OCI-LY3 (cell line): ENCODE measurements around the gene CYP3A4.

ENCODE experiments used
- H2AFZ ChIP-seq: fragments of 200-600, 300-600 bp; shearing (Covaris generic); 2 replicates; pipeline ENCODE4 v1.6.0; 2014; ENCODE audit warnings: antibody characterized with exemption, low read depth, low read length
- H3K27ac ChIP-seq: fragments of 200-600, 300-600 bp; sonication (generic); 2 replicates; pipeline ENCODE4 v1.5.1; 2014; ENCODE audit warnings: mild to moderate bottlenecking, low read length, moderate library complexity, mixed read lengths
- H3K27me3 ChIP-seq: fragments of 200-600, 300-600 bp; sonication (generic); 2 replicates; pipeline ENCODE4 v1.6.1; 2014; ENCODE audit warnings: low read depth, low read length, mixed read lengths
- H3K36me3 ChIP-seq: fragments of 200-600, 300-600 bp; sonication (generic); replicated peaks from 2 replicates; pipeline ENCODE3; 2014; ENCODE audit warnings: low read depth, low read length, mixed read lengths
- H3K4me1 ChIP-seq: fragments of 300-600, 200-600 bp; sonication (generic); 2 replicates; pipeline ENCODE4 v1.6.1; 2014; ENCODE audit warnings: low read length, mixed read lengths
- H3K4me2 ChIP-seq: fragments of 200-600, 300-600 bp; sonication (generic); 2 replicates; pipeline ENCODE4 v1.6.1; 2014; ENCODE audit warnings: low read length, mixed read lengths
- H3K4me3 ChIP-seq: fragments of 300-600, 200-600 bp; sonication (generic); 2 replicates; pipeline ENCODE4 v1.5.1; 2014; ENCODE audit warnings: antibody characterized with exemption, mild to moderate bottlenecking, low read length, moderate library complexity
- H3K79me2 ChIP-seq: fragments of 300-600, 200-600 bp; shearing (Covaris generic); 2 replicates; pipeline ENCODE4 v1.6.1; 2014; ENCODE audit warnings: mild to moderate bottlenecking, low read length, mixed read lengths
- H3K9ac ChIP-seq: fragments of 300-600, 200-600 bp; shearing (Covaris generic); 2 replicates; pipeline ENCODE4 v1.6.0; 2014; ENCODE audit warnings: mild to moderate bottlenecking, low read length, moderate library complexity
- H3K9me3 ChIP-seq: fragments of 200-600, 300-600 bp; shearing (Covaris generic); 2 replicates; pipeline ENCODE4 v1.6.1; 2014; ENCODE audit warnings: low read length, mixed read lengths; ENCODE audit not compliant: insufficient read depth
- H4K20me1 ChIP-seq: fragments of 200-600, 300-600 bp; sonication (generic); 2 replicates; pipeline ENCODE4 v1.6.1; 2016; ENCODE audit warnings: low read length, mixed read lengths; ENCODE audit not compliant: insufficient read depth
- EZH2phosphoT487 ChIP-seq: fragments of 200-600 bp; shearing (Covaris generic); IDR thresholded peaks from 2 replicates; pipeline ENCODE4 v1.6.1; 2018; ENCODE audit warnings: antibody characterized with exemption, mixed run types, low read depth
- TF ChIP-seq, protein P1 (sequence below): fragments of 200-600, 300-600 bp; sonication (generic); IDR thresholded peaks from 2 replicates; pipeline ENCODE4 v1.5.1; 2014; ENCODE audit warnings: antibody characterized with exemption, low read length, low read depth

CYP3A4 gene

DNA sequence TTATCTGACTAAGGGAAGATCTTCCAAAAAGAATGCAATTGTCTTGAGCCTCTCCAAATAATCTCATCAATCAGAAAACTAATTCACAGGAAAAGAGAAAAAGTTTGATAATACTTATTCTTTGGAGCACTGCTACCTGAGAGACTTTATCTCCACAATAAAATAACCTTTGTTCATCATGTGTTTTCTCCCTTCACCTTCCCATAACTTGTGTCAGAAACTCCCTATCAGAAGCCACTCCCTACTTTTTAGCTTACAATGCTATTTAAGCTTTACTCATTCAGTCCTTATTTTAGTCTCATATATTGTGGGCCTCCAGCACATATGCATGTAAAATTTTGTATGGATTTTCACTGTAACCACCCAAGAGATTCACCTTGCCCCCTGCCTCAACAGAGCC, 44.8 kb upstream of the CYP3A4 start:
- Histone ChIP-seq H3K4me2 (no peak overlapping the region), H4K20me1 (no peaks in the 10 kb centered on the region), H3K4me3 (no peak overlapping the region), H3K9ac (no peak overlapping the region), H3K9me3 (no peaks in the 10 kb centered on the region), H3K36me3 (no peaks in the 10 kb centered on the region), H3K27ac (no peak overlapping the region), H2AFZ (no peak overlapping the region), H3K4me1 (no peaks in the 10 kb centered on the region), H3K79me2 (no peaks in the 10 kb centered on the region), H3K27me3 (peaks cover 50% of the 10 kb centered on the region)
- TF ChIP-seq EZH2phosphoT487: no peak
- TF ChIP-seq, protein P1, sequence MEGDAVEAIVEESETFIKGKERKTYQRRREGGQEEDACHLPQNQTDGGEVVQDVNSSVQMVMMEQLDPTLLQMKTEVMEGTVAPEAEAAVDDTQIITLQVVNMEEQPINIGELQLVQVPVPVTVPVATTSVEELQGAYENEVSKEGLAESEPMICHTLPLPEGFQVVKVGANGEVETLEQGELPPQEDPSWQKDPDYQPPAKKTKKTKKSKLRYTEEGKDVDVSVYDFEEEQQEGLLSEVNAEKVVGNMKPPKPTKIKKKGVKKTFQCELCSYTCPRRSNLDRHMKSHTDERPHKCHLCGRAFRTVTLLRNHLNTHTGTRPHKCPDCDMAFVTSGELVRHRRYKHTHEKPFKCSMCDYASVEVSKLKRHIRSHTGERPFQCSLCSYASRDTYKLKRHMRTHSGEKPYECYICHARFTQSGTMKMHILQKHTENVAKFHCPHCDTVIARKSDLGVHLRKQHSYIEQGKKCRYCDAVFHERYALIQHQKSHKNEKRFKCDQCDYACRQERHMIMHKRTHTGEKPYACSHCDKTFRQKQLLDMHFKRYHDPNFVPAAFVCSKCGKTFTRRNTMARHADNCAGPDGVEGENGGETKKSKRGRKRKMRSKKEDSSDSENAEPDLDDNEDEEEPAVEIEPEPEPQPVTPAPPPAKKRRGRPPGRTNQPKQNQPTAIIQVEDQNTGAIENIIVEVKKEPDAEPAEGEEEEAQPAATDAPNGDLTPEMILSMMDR: no peak

GRCh38 chr7:99827040-99827778, 43.2 kb upstream of the CYP3A4 start:
- H3K4me3 ChIP-seq: no peak overlapping the region
- H3K4me1 ChIP-seq: no peaks in the 10 kb centered on the region
- H4K20me1 ChIP-seq: no peaks in the 10 kb centered on the region
- no peaks in the 10 kb centered on the region for H3K79me2 ChIP-seq
- no peak overlapping the region for H3K27ac ChIP-seq
- no peak for TF ChIP-seq EZH2phosphoT487
- TF ChIP-seq, protein P1: no peak
- no peak overlapping the region for H3K4me2 ChIP-seq
- no peak overlapping the region for H3K9ac ChIP-seq
- H3K36me3 ChIP-seq: no peaks in the 10 kb centered on the region
- peaks cover 55% of the 10 kb centered on the region for H3K27me3 ChIP-seq
- no peaks in the 10 kb centered on the region for H3K9me3 ChIP-seq
- H2AFZ ChIP-seq: no peak overlapping the region

DNA sequence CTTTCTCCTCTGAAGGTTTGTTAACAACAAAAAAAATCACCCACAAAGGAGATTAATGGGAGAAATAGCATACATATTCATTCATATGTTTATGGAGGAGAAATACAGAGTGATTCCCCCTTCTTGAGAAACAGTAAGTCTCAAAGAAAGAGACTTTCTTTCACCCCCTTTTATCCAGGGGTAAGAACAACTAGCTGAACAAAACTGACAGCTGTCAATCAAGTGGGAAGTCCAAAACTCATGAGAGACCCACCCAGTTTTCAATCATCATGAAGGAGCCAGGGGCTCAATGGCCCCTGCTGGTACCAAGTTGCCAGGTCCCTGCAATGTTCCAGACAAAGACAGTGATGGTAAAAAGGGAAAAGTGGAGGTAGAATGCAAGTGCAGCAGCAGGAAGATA, 41.9 kb upstream of the CYP3A4 start:
- no peak for TF ChIP-seq EZH2phosphoT487
- TF ChIP-seq, protein P1: no peak
- Histone ChIP-seq H3K9ac (no peak overlapping the region), H3K27me3 (peaks cover 68% of the 10 kb centered on the region), H3K4me3 (no peak overlapping the region), H2AFZ (no peak overlapping the region), H3K4me1 (no peaks in the 10 kb centered on the region), H3K27ac (no peak overlapping the region), H3K4me2 (no peak overlapping the region), H3K79me2 (no peaks in the 10 kb centered on the region), H3K9me3 (no peaks in the 10 kb centered on the region), H3K36me3 (no peaks in the 10 kb centered on the region), H4K20me1 (no peaks in the 10 kb centered on the region)

DNA sequence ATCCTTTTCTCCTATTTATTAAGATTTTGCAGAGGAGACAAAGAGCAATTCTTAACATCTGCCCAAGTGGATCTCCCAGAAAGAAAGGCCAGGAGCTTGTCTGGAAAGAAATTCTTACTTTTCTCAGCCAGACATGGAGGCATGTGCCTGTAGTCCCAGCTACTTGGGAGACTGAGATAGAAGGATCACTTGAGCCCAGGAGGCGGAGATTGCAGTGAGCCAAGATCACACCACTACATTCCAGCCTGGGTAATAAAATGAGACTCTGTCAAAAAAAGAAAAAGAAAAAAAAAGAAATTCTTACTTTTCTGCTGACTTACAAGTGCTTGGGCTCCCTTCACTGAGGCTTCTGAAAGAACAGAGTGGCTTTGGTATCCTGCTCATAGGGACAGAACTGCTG, 41.5 kb upstream of the CYP3A4 start:
- TF ChIP-seq, protein P1: no peak
- no peak for TF ChIP-seq EZH2phosphoT487
- Histone ChIP-seq H4K20me1 (no peaks in the 10 kb centered on the region), H3K4me2 (no peak overlapping the region), H3K27me3 (peaks cover 72% of the 10 kb centered on the region), H3K27ac (no peak overlapping the region), H3K79me2 (no peaks in the 10 kb centered on the region), H3K4me1 (no peaks in the 10 kb centered on the region), H2AFZ (no peak overlapping the region), H3K9me3 (no peaks in the 10 kb centered on the region), H3K4me3 (no peak overlapping the region), H3K36me3 (no peaks in the 10 kb centered on the region), H3K9ac (no peak overlapping the region)
